ENCODE results near the gene VAT1L.

VAT1L gene

GRCh38 chr16:77789085-77790008, 983 bp downstream of the VAT1L start:
- H3K27ac ChIP-seq = no peak overlapping the region
- no peak for TF ChIP-seq ZFX (IDR thresholded peaks at IDR 0.05; ENCODE audit: borderline replicate concordance)
- no peak for TF ChIP-seq CTCF (IDR thresholded peaks at IDR 0.05)

GRCh38 chr16:77790009-77790372, 1.6 kb downstream of the VAT1L start:
- no peak overlapping the region for H3K27ac ChIP-seq
- no peak for TF ChIP-seq CTCF (IDR thresholded peaks at IDR 0.05)
- TF ChIP-seq ZFX (IDR thresholded peaks at IDR 0.05; ENCODE audit: borderline replicate concordance) = no peak

- no peak overlapping the region for H3K27ac ChIP-seq
- no peak for TF ChIP-seq ZFX (IDR thresholded peaks at IDR 0.05; ENCODE audit: borderline replicate concordance)
- TF ChIP-seq CTCF (IDR thresholded peaks at IDR 0.05) = no peak
These were observed 2.5 kb downstream of the VAT1L start for GRCh38 chr16:77790912-77791311.

DNA sequence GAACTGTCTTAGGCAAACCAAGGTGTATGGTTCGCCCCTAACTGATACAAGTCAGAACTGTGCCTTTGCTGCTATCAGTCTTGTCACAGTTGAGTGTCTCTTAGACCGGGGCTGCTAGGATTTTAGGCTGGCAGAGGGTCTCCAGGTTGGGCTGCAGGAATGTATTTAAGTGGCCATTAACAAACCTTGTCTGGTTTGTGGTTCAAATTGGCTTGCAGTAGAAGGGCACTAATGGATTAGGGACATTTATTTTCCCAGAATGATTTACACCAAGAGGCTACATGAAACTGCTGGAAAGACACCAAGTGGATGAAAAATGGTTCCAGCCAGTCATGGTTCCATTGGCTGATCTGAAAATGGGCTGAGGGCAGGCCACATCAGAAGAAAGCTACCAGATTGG, 5.1 kb downstream of the VAT1L start:
- TF ChIP-seq CTCF (IDR thresholded peaks at IDR 0.05) (no peak), ZFX (IDR thresholded peaks at IDR 0.05; ENCODE audit: borderline replicate concordance) (no peak)
- H3K27ac ChIP-seq = no peak overlapping the region

- TF ChIP-seq CTCF (IDR thresholded peaks at IDR 0.05) (no peak), ZFX (IDR thresholded peaks at IDR 0.05; ENCODE audit: borderline replicate concordance) (no peak)
- H3K27ac ChIP-seq = no peak overlapping the region
These were observed 6.2 kb downstream of the VAT1L start for GRCh38 chr16:77794586-77794985.

GRCh38 chr16:77801817-77802216, 13.5 kb downstream of the VAT1L start:
- no peak for TF ChIP-seq CTCF (IDR thresholded peaks at IDR 0.05)
- TF ChIP-seq ZFX (IDR thresholded peaks at IDR 0.05; ENCODE audit: borderline replicate concordance) = no peak
- H3K27ac ChIP-seq = no peak overlapping the region

DNA sequence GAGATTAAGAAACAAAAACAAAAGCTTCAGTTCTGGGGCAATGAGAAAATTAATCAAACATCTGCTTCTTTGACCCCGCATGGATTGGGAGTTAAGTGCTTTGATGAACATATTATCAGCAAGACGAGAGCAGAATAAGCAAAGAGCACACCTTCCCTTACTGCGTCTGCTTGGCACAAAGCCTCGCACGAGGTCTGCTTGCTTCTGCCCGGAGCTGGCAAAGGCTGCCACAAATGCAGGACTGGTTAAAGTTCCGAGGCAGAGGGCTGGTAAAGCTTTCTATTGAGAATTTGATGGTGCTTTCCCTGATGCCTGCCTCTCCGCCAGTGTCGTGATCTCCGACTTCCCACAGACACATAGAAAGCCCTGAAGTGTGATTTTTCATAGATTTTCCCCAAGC, 17.0 kb downstream of the VAT1L start:
- no peak overlapping the region for H3K27ac ChIP-seq

More for the DNA sequence above, 17.0 kb downstream of the VAT1L start:
- TF ChIP-seq ZFX (IDR thresholded peaks at IDR 0.05; ENCODE audit: borderline replicate concordance) (no peak), CTCF (IDR thresholded peaks at IDR 0.05) (no peak)

All from 22Rv1 (cell line).